Measurements from ENCODE around the gene HES2. TPM values are rescaled to one million over a fixed set of nuclear protein-coding genes. Genes with fewer than 3 reads are reported as not detected.

The HES2 gene
- total RNA-seq, 1 donor from 2014 or later = 116 TPM

- H3K4me3 ChIP-seq (ENCODE audit: low read depth, low read length) = no peak overlapping the region
- DNase-seq (ENCODE audit: low read depth) (peak; percentile 84), FAIRE-seq (no peak)
- H3K27me3 ChIP-seq (ENCODE audit: control insufficient read depth, insufficient read depth, low read length) = no peaks in the 10 kb centered on the region
- H3K36me3 ChIP-seq (ENCODE audit: control insufficient read depth, insufficient read depth, low read length) = peaks cover 6% of the 10 kb centered on the region
- TF ChIP-seq CTCF (IDR thresholded peaks at IDR 0.05; ENCODE audit: insufficient read depth, low read length, severe bottlenecking) = no peak
These were observed 4.7 kb downstream of the HES2 start for GRCh38 chr1:6414881-6415626.

- Histone ChIP-seq H3K4me3 (ENCODE audit: low read depth, low read length) (no peak overlapping the region), H3K27me3 (ENCODE audit: control insufficient read depth, insufficient read depth, low read length) (no peaks in the 10 kb centered on the region), H3K36me3 (ENCODE audit: control insufficient read depth, insufficient read depth, low read length) (peaks cover 6% of the 10 kb centered on the region)
- DNase-seq (ENCODE audit: low read depth) (peak; percentile 99), FAIRE-seq (peak; percentile 32)
- TF ChIP-seq CTCF (IDR thresholded peaks at IDR 0.05; ENCODE audit: insufficient read depth, low read length, severe bottlenecking) = peak; percentile 78
These were observed 5.3 kb downstream of the HES2 start for GRCh38 chr1:6414443-6414844.

- DNase-seq (ENCODE audit: low read depth) (peak; percentile 97), FAIRE-seq (no peak)
- H3K36me3 ChIP-seq (ENCODE audit: control insufficient read depth, insufficient read depth, low read length) = peaks cover 1% of the 10 kb centered on the region
- H3K4me3 ChIP-seq (ENCODE audit: low read depth, low read length) = no peak overlapping the region
- no peaks in the 10 kb centered on the region for H3K27me3 ChIP-seq (ENCODE audit: control insufficient read depth, insufficient read depth, low read length)
- no peak for TF ChIP-seq CTCF (IDR thresholded peaks at IDR 0.05; ENCODE audit: insufficient read depth, low read length, severe bottlenecking)
These were observed 6.8 kb downstream of the HES2 start for GRCh38 chr1:6412896-6413295.

GRCh38 chr1:6410248-6410893 lies 9.3 kb downstream of the HES2 start:
- DNase-seq (ENCODE audit: low read depth) (no peak), FAIRE-seq (no peak)
- no peaks in the 10 kb centered on the region for H3K27me3 ChIP-seq (ENCODE audit: control insufficient read depth, insufficient read depth, low read length)
- TF ChIP-seq CTCF (IDR thresholded peaks at IDR 0.05; ENCODE audit: insufficient read depth, low read length, severe bottlenecking) = no peak
- H3K36me3 ChIP-seq (ENCODE audit: control insufficient read depth, insufficient read depth, low read length) = no peaks in the 10 kb centered on the region
- H3K4me3 ChIP-seq (ENCODE audit: low read depth, low read length) = no peak overlapping the region

- DNase-seq (ENCODE audit: low read depth) (no peak), FAIRE-seq (no peak)
- no peak for TF ChIP-seq CTCF (IDR thresholded peaks at IDR 0.05; ENCODE audit: insufficient read depth, low read length, severe bottlenecking)
- H3K36me3 ChIP-seq (ENCODE audit: control insufficient read depth, insufficient read depth, low read length) = no peaks in the 10 kb centered on the region
- no peak overlapping the region for H3K4me3 ChIP-seq (ENCODE audit: low read depth, low read length)
- no peaks in the 10 kb centered on the region for H3K27me3 ChIP-seq (ENCODE audit: control insufficient read depth, insufficient read depth, low read length)
These were observed 10.0 kb downstream of the HES2 start for GRCh38 chr1:6409733-6410132.

All from bronchial epithelial cell (primary cell).